DMS79 treated with DMSO at 0.1 percent for 48 hours (cell line): ENCODE measurements around the gene PCDHGA1.
"Not testable (repeated sequence)": the region's sequence is repeated elsewhere in the genome, so short reads cannot be mapped to it uniquely, and the experiment has no call there.

ENCODE experiments used
- DNase-seq: peaks from one replicate; lab custom pipeline; 2025; lab: John Stamatoyannopoulos, UW

Gene PCDHGA1

GRCh38 chr5:141346017-141346416 lies 15.7 kb downstream of the PCDHGA1 start:
- not testable (repeated sequence) for DNase-seq

GRCh38 chr5:141349917-141350619 lies 19.8 kb downstream of the PCDHGA1 start, which contains the start of gene PCDHGB1:
TSS of gene PCDHGB1 (plus strand) at chr5:141350099. CDS start at chr5:141350261, 162 bp downstream.
- no peak for DNase-seq

GRCh38 chr5:141351591-141351990 lies 21.3 kb downstream of the PCDHGA1 start:
- no peak for DNase-seq

GRCh38 chr5:141354900-141355469 lies 24.7 kb downstream of the PCDHGA1 start, which contains the start of gene PCDHGA4:
TSS of gene PCDHGA4 (plus strand) at chr5:141355021. CDS start at chr5:141355108, 87 bp downstream.
- DNase-seq, result no peak

- no peak for DNase-seq
These were observed 25.3 kb downstream of the PCDHGA1 start for GRCh38 chr5:141355641-141356040.

GRCh38 chr5:141356133-141356532 lies 25.8 kb downstream of the PCDHGA1 start:
- no peak for DNase-seq

GRCh38 chr5:141356950-141357349 lies 26.6 kb downstream of the PCDHGA1 start:
- DNase-seq, result no peak

- no peak for DNase-seq
These were observed 29.6 kb downstream of the PCDHGA1 start, which contains the start of gene PCDHGB2 for GRCh38 chr5:141359790-141360426. TSS of gene PCDHGB2 (plus strand) at chr5:141359994. CDS start at chr5:141360136, 142 bp downstream.

- no peak for DNase-seq
These were observed 30.4 kb downstream of the PCDHGA1 start for GRCh38 chr5:141360685-141361084.

- no peak for DNase-seq
These were observed 32.4 kb downstream of the PCDHGA1 start for GRCh38 chr5:141362719-141363118.

GRCh38 chr5:141363952-141364660 lies 33.8 kb downstream of the PCDHGA1 start, which contains the start of gene PCDHGA5:
TSS of gene PCDHGA5 (plus strand) at chr5:141364162. CDS start at chr5:141364331, 169 bp downstream.
- DNase-seq, result no peak

- no peak for DNase-seq
These were observed 35.9 kb downstream of the PCDHGA1 start for GRCh38 chr5:141366016-141366896.

GRCh38 chr5:141369994-141370848 lies 39.9 kb downstream of the PCDHGA1 start, which contains the start of gene PCDHGB3:
TSS of gene PCDHGB3 (plus strand) at chr5:141370242. CDS start at chr5:141370395, 153 bp downstream.
- DNase-seq, result no peak

GRCh38 chr5:141371572-141372475 lies 41.5 kb downstream of the PCDHGA1 start:
- no peak for DNase-seq

GRCh38 chr5:141373673-141374317 lies 43.5 kb downstream of the PCDHGA1 start, which contains the start of gene PCDHGA6:
TSS of gene PCDHGA6 (plus strand) at chr5:141373891. CDS start at chr5:141374084, 193 bp downstream.
- no peak for DNase-seq

GRCh38 chr5:141374627-141375026 lies 44.3 kb downstream of the PCDHGA1 start:
- no peak for DNase-seq

- DNase-seq, result not testable (repeated sequence)
These were observed 45.3 kb downstream of the PCDHGA1 start for GRCh38 chr5:141375444-141376155.
